H9 (cell line): ENCODE data around the gene PRG2. TPM values are rescaled to one million over a fixed set of nuclear protein-coding genes. Genes with fewer than 3 reads are reported as not detected.

Experiments
- DNase-seq: peaks from one replicate; pipeline ENCODE4 v3.0.0-alpha.2; 2017
- H2AFZ ChIP-seq: one replicate; pipeline ENCODE4 v1.6.1; 2013; ENCODE audit warnings: mild to moderate bottlenecking, low read length, control low read depth, moderate library complexity
- H2AK5ac ChIP-seq: 2 replicates; pipeline ENCODE4 v1.6.1; 2013; ENCODE audit warnings: low read length, control low read depth, mixed read lengths; ENCODE audit not compliant: insufficient read length
- H2BK120ac ChIP-seq: one replicate; pipeline ENCODE4 v1.6.1; 2013; ENCODE audit warnings: low read depth, mild to moderate bottlenecking, low read length, control low read depth, inconsistent platforms; ENCODE audit not compliant: poor library complexity, severe bottlenecking
- H2BK12ac ChIP-seq: 2 replicates; pipeline ENCODE4 v1.6.1; 2013; ENCODE audit warnings: low read length, control low read depth, mixed read lengths, low read depth; ENCODE audit not compliant: insufficient read length
- H2BK15ac ChIP-seq: 2 replicates; pipeline ENCODE4 v1.6.1; 2013; ENCODE audit warnings: low read depth, low read length, control low read depth
- H2BK20ac ChIP-seq: one replicate; pipeline ENCODE4 v1.6.1; 2013; ENCODE audit warnings: low read depth, mild to moderate bottlenecking, low read length, control low read depth, inconsistent platforms; ENCODE audit not compliant: poor library complexity, severe bottlenecking
- H2BK5ac ChIP-seq: 2 replicates; pipeline ENCODE4 v1.6.1; 2013; ENCODE audit warnings: low read length, control low read depth, mixed read lengths; ENCODE audit not compliant: insufficient read length
- H3K14ac ChIP-seq: 2 replicates; pipeline ENCODE4 v1.6.1; 2013; ENCODE audit warnings: low read length, control low read depth; ENCODE audit not compliant: insufficient read depth
- H3K18ac ChIP-seq: 2 replicates; pipeline ENCODE4 v1.6.1; 2013; ENCODE audit warnings: low read depth, mild to moderate bottlenecking, mixed read lengths, low read length, control low read depth; ENCODE audit not compliant: insufficient read length
- H3K23ac ChIP-seq: 2 replicates; pipeline ENCODE4 v1.6.1; 2013; ENCODE audit warnings: low read length, control low read depth, mixed read lengths, low read depth; ENCODE audit not compliant: insufficient read length
- H3K23me2 ChIP-seq: 2 replicates; pipeline ENCODE4 v1.6.1; 2013; ENCODE audit warnings: low read depth, mild to moderate bottlenecking, mixed read lengths, low read length, control low read depth; ENCODE audit not compliant: insufficient read length, poor library complexity, severe bottlenecking
- H3K27ac ChIP-seq: 2 replicates; pipeline ENCODE4 v1.5.1; 2013; ENCODE audit warnings: low read length, control low read depth, mixed read lengths, low read depth; ENCODE audit not compliant: insufficient read length
- H3K27me3 ChIP-seq: 2 replicates; pipeline ENCODE4 v1.6.1; 2013; ENCODE audit warnings: low read length, control low read depth, inconsistent platforms; ENCODE audit not compliant: insufficient read depth
- H3K4ac ChIP-seq: 2 replicates; pipeline ENCODE4 v1.6.1; 2013; ENCODE audit warnings: low read depth, mild to moderate bottlenecking, control low read depth, inconsistent platforms, low read length, moderate library complexity
- H3K4me1 ChIP-seq: 2 replicates; pipeline ENCODE4 v1.6.1; 2013; ENCODE audit warnings: low read length, control low read depth, inconsistent platforms; ENCODE audit not compliant: insufficient read depth
- H3K4me2 ChIP-seq: 2 replicates; pipeline ENCODE4 v1.6.1; 2013; ENCODE audit warnings: low read length, control low read depth, mixed read lengths; ENCODE audit not compliant: insufficient read length, insufficient read depth
- H3K56ac ChIP-seq: 2 replicates; pipeline ENCODE4 v1.6.1; 2013; ENCODE audit warnings: low read depth, mild to moderate bottlenecking, mixed read lengths, low read length, control low read depth; ENCODE audit not compliant: insufficient read length
- H3K79me1 ChIP-seq: 2 replicates; pipeline ENCODE4 v1.6.1; 2013; ENCODE audit warnings: low read depth, mild to moderate bottlenecking, moderate library complexity, low read length, control low read depth, inconsistent platforms; ENCODE audit not compliant: insufficient read depth, poor library complexity, severe bottlenecking
- H3K79me2 ChIP-seq: 2 replicates; pipeline ENCODE4 v1.6.1; 2013; ENCODE audit warnings: low read length, control low read depth, inconsistent platforms; ENCODE audit not compliant: insufficient read depth
- H3K9ac ChIP-seq: 2 replicates; pipeline ENCODE4 v1.6.1; 2013; ENCODE audit warnings: low read length, control low read depth, mixed read lengths; ENCODE audit not compliant: insufficient read length; ENCODE audit errors: extremely low read depth
- H3K9me3 ChIP-seq: one replicate; pipeline ENCODE4 v1.6.1; 2013; ENCODE audit warnings: low read depth, low read length, inconsistent platforms; ENCODE audit not compliant: control insufficient read depth
- H3T11ph ChIP-seq: one replicate; pipeline ENCODE4 v1.6.1; 2013; ENCODE audit warnings: mild to moderate bottlenecking, low read length, control low read depth, inconsistent platforms
- H4K20me1 ChIP-seq: one replicate; pipeline ENCODE4 v1.6.1; 2013; ENCODE audit not compliant: control insufficient read depth, insufficient read length, insufficient read depth
- H4K5ac ChIP-seq: 2 replicates; pipeline ENCODE4 v1.6.1; 2013; ENCODE audit warnings: low read depth, mild to moderate bottlenecking, mixed read lengths, low read length, control low read depth; ENCODE audit not compliant: insufficient read length
- H4K8ac ChIP-seq: replicated peaks from 2 replicates; pipeline ENCODE4 v1.6.1; 2013; ENCODE audit warnings: low read length, control low read depth, mixed read lengths, low read depth; ENCODE audit not compliant: insufficient read length
- H4K91ac ChIP-seq: 2 replicates; pipeline ENCODE4 v1.6.1; 2013; ENCODE audit warnings: low read depth, mild to moderate bottlenecking, moderate library complexity, mixed read lengths, low read length, control low read depth; ENCODE audit not compliant: insufficient read length
- H3K27ac Mint-ChIP-seq, 3 experiments: 2 replicates in 2 of 3; 3 replicates in 1 of 3; pipeline ENCODE4 v1.8.0; 2020 to 2021; ENCODE audit warnings: mixed read lengths in 3 of 3, mild to moderate bottlenecking in 1 of 3, moderate library complexity in 1 of 3
- H3K27me3 Mint-ChIP-seq: 2 replicates; pipeline ENCODE4 v1.8.0; 2021; ENCODE audit warnings: low read depth, mild to moderate bottlenecking, moderate library complexity, mixed read lengths
- H3K36me3 Mint-ChIP-seq, 3 experiments: 2 replicates in 2 of 3; 3 replicates in 1 of 3; pipeline ENCODE4 v1.8.0; 2020 to 2021; ENCODE audit warnings: low read depth in 3 of 3, mixed read lengths in 3 of 3; ENCODE audit not compliant: insufficient read depth in 1 of 3
- H3K4me1 Mint-ChIP-seq, 2 experiments: 2 replicates each; pipeline ENCODE4 v1.8.0; 2020; ENCODE audit warnings: mixed read lengths in 2 of 2
- H3K4me3 Mint-ChIP-seq, 2 experiments: 2 replicates in 1 of 2; 3 replicates in 1 of 2; pipeline ENCODE4 v1.8.0; 2020 to 2021; ENCODE audit warnings: mild to moderate bottlenecking in 2 of 2, mixed read lengths in 2 of 2, moderate library complexity in 1 of 2
- H3K9me3 Mint-ChIP-seq, 2 experiments: 2 replicates in 1 of 2; 3 replicates in 1 of 2; pipeline ENCODE4 v1.8.0; 2020; ENCODE audit warnings: mild to moderate bottlenecking in 2 of 2, mixed read lengths in 2 of 2, moderate library complexity in 1 of 2
- CTCF ChIP-seq: fragments of 200-600 bp; sonication (generic); conservative IDR thresholded peaks from 3 replicates; pipeline ENCODE4 v1.8.0; 2021; ENCODE audit warnings: antibody characterized with exemption, mild to moderate bottlenecking
- WGBS: extraction: QIAGEN DNeasy Blood & Tissue Kit; methylation state at CpG from one replicate; pipeline ENCODE4 v1.1.7; 2013; ENCODE audit warnings: missing lambda C conversion rate, low lambda C conversion rate, mixed read lengths; ENCODE audit not compliant: insufficient read length; ENCODE audit errors: extremely low coverage; 5-methylcytosine and 5-hydroxymethylcytosine counted together
- total RNA-seq: library from RNA; stranded (reverse); gene quantifications from 2 replicates; pipeline ENCODE4 v1.2.1, GENCODE V29; 2021

The PRG2 gene
- total RNA-seq, 1 experiment from 2014 or later: not detected

GRCh38 chr11:57409321-57410100, 19.1 kb upstream of the PRG2 start:
- Mint-ChIP-seq H3K4me3 (no peak overlapping the region), H3K9me3 (no peaks in the 10 kb centered on the region), H3K4me1 (peaks cover 0 to 4% of the 10 kb centered on the region in 2 experiments; a peak in 1 of 4 replicates), H3K27me3 (no peaks in the 10 kb centered on the region), H3K36me3 (peaks cover 22 to 55% (median 37%) of the 10 kb centered on the region in 3 experiments), H3K27ac (no peak overlapping the region; a peak in 2 of 7 replicates)
- no peak overlapping the region for H3K27ac ChIP-seq
- H2BK120ac ChIP-seq: no peak overlapping the region
- no peaks in the 10 kb centered on the region for H3K79me1 ChIP-seq
- no peak overlapping the region for H2BK12ac ChIP-seq
- no peak overlapping the region for H2BK15ac ChIP-seq
- H3K14ac ChIP-seq: no peak overlapping the region
- H3K9me3 ChIP-seq: no peaks in the 10 kb centered on the region
- H3K18ac ChIP-seq: no peak overlapping the region
- no peak overlapping the region for H2AK5ac ChIP-seq
- no peak overlapping the region for H3K4me2 ChIP-seq
- no peak overlapping the region for H3K4ac ChIP-seq
- H3K27me3 ChIP-seq: no peaks in the 10 kb centered on the region
- no peak overlapping the region for H3K9ac ChIP-seq
- no peak overlapping the region for H4K8ac ChIP-seq
- H3K23ac ChIP-seq: no peak overlapping the region
- H4K5ac ChIP-seq: no peak overlapping the region
- no peak overlapping the region for H2BK5ac ChIP-seq
- no peak for TF ChIP-seq CTCF
- no peak overlapping the region for H4K91ac ChIP-seq
- no peaks in the 10 kb centered on the region for H3K4me1 ChIP-seq
- H3K56ac ChIP-seq: no peak overlapping the region
- H4K20me1 ChIP-seq: no peaks in the 10 kb centered on the region
- H3K79me2 ChIP-seq: no peaks in the 10 kb centered on the region
- H2BK20ac ChIP-seq: no peak overlapping the region
- H3K23me2 ChIP-seq: no peaks in the 10 kb centered on the region
- no peak overlapping the region for H2AFZ ChIP-seq
- no CpG with 5 or more reads among the region's 18 CpGs for WGBS
- H3T11ph ChIP-seq: no peak overlapping the region
- no peak for DNase-seq
